Activated CD4-positive, alpha-beta T cell treated with anti-CD3 and anti-CD28 coated beads for 1 hour (primary cell): ENCODE data around the gene ECSCR.

Experiments used
- DNase-seq: peaks from one replicate; pipeline ENCODE4 v3.0.0-alpha.2; 2020

ECSCR gene

GRCh38 chr5:139473105-139473504 lies 10.6 kb upstream of the ECSCR start:
- DNase-seq = no peak

GRCh38 chr5:139472386-139473030 lies 10.0 kb upstream of the ECSCR start:
- no peak for DNase-seq

- DNase-seq = peak; percentile 14
Measured at GRCh38 chr5:139470821-139471300, 8.3 kb upstream of the ECSCR start, which contains the start of gene SMIM33. TSS of gene SMIM33 (plus strand) at chr5:139471004. CDS start at chr5:139471122, 118 bp downstream.

GRCh38 chr5:139468421-139468931 lies 5.9 kb upstream of the ECSCR start:
- no peak for DNase-seq

- DNase-seq = no peak
Measured at GRCh38 chr5:139461698-139462097, 845 bp downstream of the ECSCR start.

- DNase-seq = no peak
Measured at GRCh38 chr5:139461176-139461575, 1.4 kb downstream of the ECSCR start.

- no peak for DNase-seq
Measured at GRCh38 chr5:139460455-139460854, 2.1 kb downstream of the ECSCR start.

GRCh38 chr5:139459451-139459934 lies 3.0 kb downstream of the ECSCR start:
- no peak for DNase-seq

GRCh38 chr5:139458580-139459407 lies 3.7 kb downstream of the ECSCR start:
- peak; percentile 60 for DNase-seq

GRCh38 chr5:139457653-139458306 lies 4.8 kb downstream of the ECSCR start:
- no peak for DNase-seq

- no peak for DNase-seq
Measured at GRCh38 chr5:139457241-139457640, 5.3 kb downstream of the ECSCR start.

- DNase-seq = no peak
Measured at GRCh38 chr5:139456776-139457175, 5.8 kb downstream of the ECSCR start.

- no peak for DNase-seq
Measured at GRCh38 chr5:139454568-139455290, 7.8 kb downstream of the ECSCR start.

- no peak for DNase-seq
Measured at GRCh38 chr5:139453683-139454567, 8.6 kb downstream of the ECSCR start.

GRCh38 chr5:139451878-139452660 lies 10.5 kb downstream of the ECSCR start:
- no peak for DNase-seq

- DNase-seq = no peak
Measured at GRCh38 chr5:139451176-139451575, 11.4 kb downstream of the ECSCR start.

GRCh38 chr5:139446956-139447779 lies 15.4 kb downstream of the ECSCR start:
- DNase-seq = no peak

- no peak for DNase-seq
Measured at GRCh38 chr5:139445325-139446170, 17.0 kb downstream of the ECSCR start.
